ENCODE data around the gene PBX1.

Gene PBX1

GRCh38 chr1:164767752-164768402 is 208.9 kb downstream of the PBX1 start:
- no peak for DNase-seq

- DNase-seq, result no peak
Observed at GRCh38 chr1:164768619-164769018, 209.6 kb downstream of the PBX1 start.

- no peak for DNase-seq
Observed at GRCh38 chr1:164769486-164770130, 210.6 kb downstream of the PBX1 start.

GRCh38 chr1:164770131-164770529 is 211.1 kb downstream of the PBX1 start:
- DNase-seq, result no peak

GRCh38 chr1:164771041-164771618 is 212.1 kb downstream of the PBX1 start:
- DNase-seq, result no peak

- DNase-seq, result no peak
Observed at GRCh38 chr1:164771619-164772361, 212.8 kb downstream of the PBX1 start.

GRCh38 chr1:164772635-164773034 is 213.7 kb downstream of the PBX1 start:
- DNase-seq, result no peak

- no peak for DNase-seq
Observed at GRCh38 chr1:164773102-164773501, 214.1 kb downstream of the PBX1 start.

GRCh38 chr1:164774413-164774812 is 215.4 kb downstream of the PBX1 start:
- DNase-seq, result no peak

- DNase-seq, result no peak
Observed at GRCh38 chr1:164774819-164775654, 216.1 kb downstream of the PBX1 start.

GRCh38 chr1:164777518-164777917 is 218.5 kb downstream of the PBX1 start:
- DNase-seq, result no peak

GRCh38 chr1:164779376-164779775 is 220.4 kb downstream of the PBX1 start:
- DNase-seq, result no peak

- no peak for DNase-seq
Observed at GRCh38 chr1:164780111-164780812, 221.3 kb downstream of the PBX1 start.

- DNase-seq, result no peak
Observed at GRCh38 chr1:164780863-164781262, 221.9 kb downstream of the PBX1 start.

- DNase-seq, result no peak
Observed at GRCh38 chr1:164781972-164782371, 223.0 kb downstream of the PBX1 start.

- no peak for DNase-seq
Observed at GRCh38 chr1:164783778-164784555, 225.0 kb downstream of the PBX1 start.

- no peak for DNase-seq
Observed at GRCh38 chr1:164784960-164785359, 226.0 kb downstream of the PBX1 start.

- DNase-seq, result no peak
Observed at GRCh38 chr1:164785841-164786534, 227.0 kb downstream of the PBX1 start.

- DNase-seq, result peak; percentile 44
Observed at GRCh38 chr1:164786980-164787833, 228.2 kb downstream of the PBX1 start.

- no peak for DNase-seq
Observed at GRCh38 chr1:164787834-164788231, 228.8 kb downstream of the PBX1 start.

Measured in stimulated activated CD4-positive, alpha-beta T cell treated with anti-CD3 and anti-CD28 coated beads, Interleukin-4, amount 100 ng/mL, for 1 hour (primary cell).